HG02840 (cell line): ENCODE results near the gene ADAMTS9.
"Not testable (repeated sequence)": the region's sequence is repeated elsewhere in the genome, so short reads cannot be mapped to it uniquely, and the experiment has no call there.

Experiments used
- ATAC-seq: cut with Tn5 transposase; IDR thresholded peaks from one replicate; pipeline ENCODE4 v1.9.1; 2021; ENCODE audit warnings: mild to moderate bottlenecking, moderate library complexity, moderate number of reproducible peaks; ENCODE audit not compliant: unreplicated experiment, low FRiP score

Gene ADAMTS9

GRCh38 chr3:64549869-64550268 is 137.9 kb downstream of the ADAMTS9 start:
- ATAC-seq: no peak

DNA sequence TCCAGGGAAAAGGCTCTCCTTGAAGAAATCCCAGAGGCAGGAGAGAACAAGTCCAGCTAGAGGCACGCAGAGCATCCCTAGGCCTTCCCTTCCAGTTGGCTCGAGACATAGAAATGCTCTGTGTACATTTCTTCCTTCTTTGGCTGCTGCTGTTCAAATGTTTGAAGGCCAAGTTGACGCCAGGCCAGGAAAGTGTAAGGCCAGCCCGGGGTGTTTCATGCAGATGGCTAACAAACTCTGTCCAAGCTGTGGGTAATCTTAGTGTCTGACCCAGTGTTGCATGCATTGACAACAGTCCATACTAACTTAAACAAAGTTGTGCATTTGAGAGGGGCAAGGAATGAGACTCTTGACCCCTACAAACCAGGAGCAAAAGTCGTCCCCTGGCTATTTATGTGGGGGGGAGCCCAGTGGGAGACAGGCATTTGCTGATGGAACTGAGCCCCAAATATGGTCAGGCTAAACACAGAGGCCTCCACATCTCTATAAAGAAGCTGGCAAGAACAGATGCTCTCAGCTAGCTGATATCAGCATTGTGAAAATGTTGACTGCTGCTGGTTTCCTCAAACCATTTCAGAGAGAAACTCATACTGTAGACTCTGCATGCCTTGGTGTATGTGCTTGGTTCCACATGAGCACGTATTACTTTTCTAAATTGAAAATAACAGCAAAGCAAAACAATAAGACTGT is 139.5 kb downstream of the ADAMTS9 start:
- no peak for ATAC-seq

DNA sequence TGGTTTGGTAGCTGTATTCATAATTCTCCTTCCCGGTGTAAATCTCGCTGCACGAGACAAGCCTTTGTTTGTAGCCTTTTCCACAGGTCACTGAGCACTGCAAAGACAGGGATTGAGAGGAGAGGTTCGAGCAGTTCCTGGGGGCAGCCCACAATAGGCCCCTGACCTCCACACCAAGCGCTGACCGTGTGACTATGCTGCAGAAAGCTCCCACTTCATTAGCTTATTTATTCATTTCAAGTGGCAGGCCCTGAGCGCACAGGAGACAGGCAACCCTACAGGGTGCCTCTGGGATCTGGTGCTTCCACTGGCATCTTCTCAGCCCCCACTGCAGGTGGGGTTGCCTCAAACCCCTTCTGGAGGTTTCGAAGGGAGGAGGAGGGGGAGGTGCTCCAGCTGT is 140.9 kb downstream of the ADAMTS9 start:
- no peak for ATAC-seq

DNA sequence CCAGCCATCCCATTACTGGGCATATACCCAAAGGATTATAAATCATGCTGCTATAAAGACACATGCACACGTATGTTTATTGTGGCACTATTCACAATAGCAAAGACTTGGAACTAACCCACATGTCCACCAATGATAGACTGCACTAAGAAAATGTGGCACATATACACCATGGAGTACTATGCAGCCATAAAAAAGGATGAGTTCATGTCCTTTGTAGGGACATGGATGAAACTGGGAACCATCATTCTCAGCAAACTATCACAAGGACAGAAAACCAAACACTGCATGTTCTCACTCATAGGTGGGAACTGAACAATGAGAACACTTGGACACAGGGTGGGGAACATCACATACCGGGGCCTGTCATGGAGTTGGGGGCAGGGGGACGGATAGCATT is 142.6 kb downstream of the ADAMTS9 start:
- not testable (repeated sequence) for ATAC-seq

GRCh38 chr3:64541803-64542202 is 146.0 kb downstream of the ADAMTS9 start:
- no peak for ATAC-seq

GRCh38 chr3:64539451-64540196 is 148.2 kb downstream of the ADAMTS9 start:
- no peak for ATAC-seq

- no peak for ATAC-seq
Observed at GRCh38 chr3:64536166-64536565, 151.6 kb downstream of the ADAMTS9 start.

- peak; percentile 81 for ATAC-seq
Observed at GRCh38 chr3:64533617-64534317, 154.0 kb downstream of the ADAMTS9 start.

DNA sequence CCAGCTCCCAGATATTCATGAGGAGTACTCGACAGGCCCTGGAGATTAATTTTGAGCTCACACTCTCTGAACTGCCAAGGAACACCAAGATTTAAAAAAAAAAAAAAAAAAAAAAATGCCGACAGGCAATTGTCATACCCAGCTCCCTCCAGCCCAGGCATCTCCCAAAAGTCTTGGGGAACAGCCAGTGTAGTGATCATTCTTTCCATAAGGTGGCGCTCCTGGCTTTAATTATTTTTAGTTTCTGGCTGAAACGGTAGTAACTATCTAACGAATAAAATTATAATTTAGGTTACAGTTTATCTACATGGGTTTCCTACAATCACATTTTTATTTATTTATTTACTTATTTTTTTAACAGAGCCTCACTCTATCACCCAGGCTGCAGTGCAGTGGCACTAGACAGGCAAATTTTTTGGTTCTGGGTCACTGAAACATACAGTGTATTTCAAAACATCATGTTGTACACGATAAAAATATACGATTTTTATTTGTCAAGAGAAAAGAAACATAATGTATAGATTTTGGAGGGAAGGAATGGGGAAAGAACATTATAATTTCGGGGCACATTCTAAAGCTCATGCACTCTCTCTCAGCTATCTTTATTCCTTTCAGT is 157.3 kb downstream of the ADAMTS9 start:
- ATAC-seq: no peak

DNA sequence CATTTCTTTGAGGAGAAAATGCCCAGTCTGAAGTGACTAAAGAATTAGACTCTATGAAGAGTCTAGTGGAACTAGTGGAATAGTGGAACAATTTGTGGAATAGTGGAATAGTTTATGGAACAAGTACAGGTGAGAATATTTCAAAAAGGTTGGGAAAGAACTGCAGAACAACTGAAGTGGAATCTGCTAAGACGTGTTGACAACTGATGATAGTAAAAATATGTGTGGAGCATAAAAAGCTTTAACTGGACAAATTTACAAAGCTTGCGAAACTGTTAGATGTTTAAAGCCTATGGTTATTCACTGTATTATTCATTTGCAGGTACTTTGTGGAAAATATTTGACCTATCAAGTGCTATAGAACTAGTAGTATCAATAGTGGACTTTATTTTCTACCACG is 164.5 kb downstream of the ADAMTS9 start:
- ATAC-seq: no peak

DNA sequence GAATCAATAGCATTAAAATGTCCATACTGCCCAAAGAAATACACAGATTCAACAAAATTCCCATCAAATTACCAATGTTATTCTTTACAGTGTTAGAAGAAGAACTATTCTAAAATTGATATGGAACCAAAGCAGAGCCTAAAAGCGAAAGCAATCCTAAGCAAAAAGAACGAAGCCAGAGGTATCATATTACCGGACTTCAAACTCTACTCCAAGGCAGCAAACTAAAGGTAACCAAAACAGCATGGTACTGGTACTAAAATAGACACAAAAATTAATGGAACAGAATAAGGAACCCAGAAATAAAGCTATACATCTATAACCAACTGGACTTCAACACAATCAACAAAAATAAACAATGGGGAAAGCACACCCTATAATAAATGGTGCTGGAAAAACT is 167.5 kb downstream of the ADAMTS9 start:
- ATAC-seq: no peak

- no peak for ATAC-seq
Observed at GRCh38 chr3:64518950-64519349, 168.8 kb downstream of the ADAMTS9 start.

- no peak for ATAC-seq
Observed at GRCh38 chr3:64518496-64518895, 169.3 kb downstream of the ADAMTS9 start.

GRCh38 chr3:64514889-64515288 is 172.9 kb downstream of the ADAMTS9 start:
- ATAC-seq: no peak

DNA sequence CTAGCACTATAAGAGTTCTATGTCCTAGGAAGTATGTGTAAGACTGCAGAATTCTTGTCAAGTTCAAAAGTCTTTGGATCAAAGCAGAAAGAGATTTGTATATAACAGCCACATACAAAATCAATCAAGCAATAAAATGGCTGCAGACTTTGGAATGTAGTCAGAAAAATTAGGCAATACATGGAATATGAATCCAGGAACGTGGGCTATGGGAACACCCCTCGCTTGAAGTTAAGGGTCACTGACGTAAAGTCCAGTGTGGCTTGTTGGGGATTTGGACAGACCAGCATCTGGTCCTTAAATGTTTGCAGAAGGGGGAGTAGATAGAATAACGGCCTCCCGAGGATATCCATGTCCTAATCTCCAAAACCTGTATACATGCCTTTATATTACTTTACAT is 178.6 kb downstream of the ADAMTS9 start:
- ATAC-seq: no peak

DNA sequence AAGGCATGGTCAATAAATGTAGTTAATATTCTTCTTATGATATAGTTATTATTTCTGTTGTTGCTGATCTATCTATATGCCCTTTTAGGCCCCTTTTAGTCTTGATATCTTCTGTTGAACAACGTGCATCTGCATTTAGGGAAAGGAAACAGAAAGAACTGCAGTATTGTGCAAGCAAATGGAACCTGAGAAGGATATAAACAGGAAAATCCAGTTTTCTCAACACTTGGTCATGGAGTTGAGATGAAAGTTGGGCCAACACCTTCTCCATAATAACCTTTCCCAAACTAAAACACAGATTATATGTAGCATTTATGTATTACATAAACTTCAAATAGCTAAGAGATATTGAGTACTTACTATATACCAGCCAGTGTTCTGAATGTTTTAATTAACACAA is 179.7 kb downstream of the ADAMTS9 start:
- ATAC-seq: no peak

DNA sequence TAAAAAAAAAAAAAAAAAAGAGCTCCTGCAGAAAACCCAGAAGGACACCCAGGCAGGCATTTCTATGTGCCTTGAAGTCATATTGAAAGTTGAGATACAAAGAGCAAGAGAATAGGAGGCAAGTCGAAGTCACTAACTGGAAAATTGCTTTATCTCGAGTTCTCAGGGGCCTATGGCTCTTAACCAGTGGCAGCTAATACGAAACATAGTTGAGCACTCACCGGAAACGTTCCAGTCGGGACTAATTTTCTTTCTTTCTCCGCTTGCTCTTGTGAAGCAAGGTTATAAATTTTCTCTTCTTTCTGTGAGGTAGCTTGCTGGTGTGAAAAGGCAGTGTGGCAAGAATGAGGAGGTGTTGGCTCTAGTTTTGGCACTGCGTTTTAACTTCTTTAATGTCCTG is 181.5 kb downstream of the ADAMTS9 start:
- ATAC-seq: no peak

DNA sequence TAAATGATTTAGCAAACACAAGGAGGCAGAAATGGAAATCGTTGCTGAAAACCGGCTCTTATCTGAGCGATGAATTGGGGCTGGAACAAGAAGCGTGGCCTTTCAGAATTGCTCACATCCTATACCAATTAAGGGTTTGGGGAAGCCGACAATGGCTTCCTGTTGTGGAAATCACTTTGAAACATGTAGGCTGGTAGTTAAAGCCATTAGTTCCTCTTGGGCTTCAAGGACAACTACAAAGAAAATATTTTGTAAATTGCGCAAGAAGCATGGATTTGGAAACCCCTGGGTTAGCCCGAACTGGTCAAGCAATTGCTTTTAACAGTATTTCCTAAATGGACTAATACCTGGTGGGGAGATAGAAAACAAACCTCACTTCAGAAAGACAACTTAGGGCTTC is 182.4 kb downstream of the ADAMTS9 start:
- ATAC-seq: no peak

GRCh38 chr3:64502284-64502683 is 185.5 kb downstream of the ADAMTS9 start:
- ATAC-seq: no peak

DNA sequence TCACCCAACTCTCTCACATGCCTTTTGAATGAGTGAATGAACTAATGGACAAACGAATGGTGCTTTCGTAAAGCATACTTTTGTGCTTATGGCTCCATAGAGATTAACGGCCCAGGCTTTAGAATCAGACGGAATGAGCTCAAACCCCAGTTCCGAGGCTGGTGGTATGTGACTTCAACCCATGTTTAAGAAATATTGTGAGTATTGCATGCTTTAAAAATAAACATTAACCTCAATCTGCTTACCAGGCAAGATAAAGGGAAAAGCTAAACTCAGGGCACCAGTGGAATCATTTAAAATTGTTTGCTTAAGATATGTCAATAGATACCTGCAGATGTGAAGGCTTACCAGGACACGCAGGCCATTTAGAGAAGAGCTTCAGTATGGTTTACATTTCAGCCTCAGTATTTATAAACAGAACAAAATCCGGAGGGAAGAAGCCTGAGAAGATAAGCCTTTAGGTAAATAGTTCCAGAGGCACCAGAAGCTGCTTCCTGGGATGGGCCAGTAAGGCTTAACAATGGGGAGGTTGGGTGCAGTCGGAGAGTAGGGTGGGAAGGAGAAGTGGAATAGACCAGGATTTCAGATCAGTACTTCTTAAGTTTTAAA is 186.4 kb downstream of the ADAMTS9 start:
- ATAC-seq: no peak
